GM12878 (cell line): ENCODE measurements around the gene MUC5AC. TPM values are rescaled to one million over a fixed set of nuclear protein-coding genes. Genes with fewer than 3 reads are reported as not detected.

Source experiments
- ATAC-seq: fragments of 200-7000 bp; cut with Tn5 transposase; 3 replicates; pipeline ENCODE4 v1.9.1; 2020; ENCODE audit warnings: mild to moderate bottlenecking, moderate library complexity
- BruUV-seq: library from RNA; stranded (reverse); fragments of 400-500 nt; replicated peaks from 2 replicates; lab custom pipeline; 2021; lab: Mats Ljungman, UMichigan
- CTCF ChIA-PET: fragments of 300-600 bp; sonication (Branson Sonifier 250); formaldehyde crosslinking; extraction: SDS; loops from one replicate; lab custom pipeline; 2021; ENCODE audit warnings: inconsistent platforms; lab: Yijun Ruan, JAX
- POLR2A ChIA-PET: fragments of 350-600 bp; formaldehyde crosslinking; extraction: SDS; loops from one replicate; lab custom pipeline; 2021; ENCODE audit warnings: inconsistent platforms; lab: Charles Lee
- RAD21 ChIA-PET: fragments of 300-600 bp; sonication (Branson Sonifier 250); formaldehyde crosslinking; loops from one replicate; lab custom pipeline; 2023; ENCODE audit warnings: antibody characterized with exemption; ENCODE audit not compliant: unreplicated experiment; lab: Charles Lee
- SMC1A ChIA-PET: fragments of 300-600 bp; sonication (Branson Sonifier 250); formaldehyde crosslinking; loops from one replicate; lab custom pipeline; 2023; ENCODE audit not compliant: unreplicated experiment, uncharacterized antibody; lab: Charles Lee
- DNase-seq: peaks from one replicate; pipeline ENCODE4 v3.0.0-alpha.2; 2011; ENCODE audit warnings: low read depth, low spot score
- FAIRE-seq: peaks from 3 replicates; lab custom pipeline; 2011; peaks lifted over from hg19 to GRCh38; lab: Jason Lieb, UNC
- H2AFZ ChIP-seq: 2 replicates; pipeline ENCODE4 v1.6.0; 2011; ENCODE audit warnings: low read depth, low read length, control low read depth; ENCODE audit not compliant: control insufficient read depth
- H3K27ac ChIP-seq: 2 replicates; pipeline ENCODE4 v1.5.1; 2011; ENCODE audit warnings: control low read depth; ENCODE audit not compliant: control insufficient read depth, insufficient read depth
- H3K27me3 ChIP-seq, 2 experiments: replicated peaks in 1 of 2; 2 replicates each; pipeline versions ENCODE4 v1.6.0 to v1.6.1; 2011; ENCODE audit warnings: low read length in 1 of 2; ENCODE audit not compliant: control insufficient read depth in 2 of 2, insufficient read depth in 2 of 2
- H3K36me3 ChIP-seq, 2 experiments: 2 replicates each; pipeline ENCODE4 v1.5.1; 2011; ENCODE audit warnings: low read length in 1 of 2; ENCODE audit not compliant: control insufficient read depth in 2 of 2, insufficient read depth in 2 of 2
- H3K4me1 ChIP-seq: 2 replicates; pipeline ENCODE4 v1.6.1; 2011; ENCODE audit warnings: mild to moderate bottlenecking, low read length, moderate library complexity, mixed read lengths; ENCODE audit not compliant: control insufficient read depth, insufficient read depth
- H3K4me2 ChIP-seq: 2 replicates; pipeline ENCODE4 v1.6.0; 2011; ENCODE audit warnings: control low read depth; ENCODE audit not compliant: control insufficient read depth, insufficient read depth
- H3K4me3 ChIP-seq: fragments of 200-600 bp; sonication (generic); 2 replicates; pipeline ENCODE4 v1.5.1; 2016
- H3K79me2 ChIP-seq: 2 replicates; pipeline ENCODE4 v1.6.0; 2011; ENCODE audit warnings: low read length; ENCODE audit not compliant: control insufficient read depth, insufficient read depth
- H3K9ac ChIP-seq: 2 replicates; pipeline ENCODE4 v1.8.0; 2011; ENCODE audit warnings: low read length, control low read depth, mixed read lengths; ENCODE audit not compliant: control insufficient read depth, insufficient read depth
- H3K9me3 ChIP-seq: replicated peaks from 3 replicates; pipeline ENCODE4 v1.5.1; 2011; ENCODE audit warnings: mild to moderate bottlenecking, low read length; ENCODE audit not compliant: control insufficient read depth, insufficient read depth
- H4K20me1 ChIP-seq: 2 replicates; pipeline ENCODE4 v1.6.0; 2011; ENCODE audit not compliant: control insufficient read depth, insufficient read depth
- CHD4 ChIP-seq: fragments of 200-600 bp; sonication (generic); IDR thresholded peaks from 2 replicates; pipeline ENCODE4 v1.6.1; 2016; ENCODE audit warnings: mild to moderate bottlenecking
- EGR1 ChIP-seq, 2 experiments: IDR thresholded peaks; 1 replicate in 1 of 2; 2 replicates in 1 of 2; pipeline ENCODE4 v1.6.1; 2011 to 2012; ENCODE audit warnings: low read depth in 2 of 2, low read length in 2 of 2, borderline replicate concordance in 1 of 2, mild to moderate bottlenecking in 1 of 2, moderate library complexity in 1 of 2
- HDAC2 ChIP-seq: fragments of 200-600 bp; sonication (generic); IDR thresholded peaks from 2 replicates; pipeline ENCODE4 v1.6.1; 2017
- IKZF2 ChIP-seq, 2 experiments: fragments of 450-650 bp; IDR thresholded peaks; 2 replicates each; pipeline ENCODE4 v1.6.1; 2017; ENCODE audit warnings: mild to moderate bottlenecking in 2 of 2, moderate library complexity in 2 of 2
- MTA3 ChIP-seq: IDR thresholded peaks from 2 replicates; pipeline ENCODE4 v1.6.1; 2012; ENCODE audit warnings: low read length, inconsistent platforms, borderline replicate concordance
- RELA ChIP-seq: fragments of 450-650 bp; IDR thresholded peaks from 2 replicates; pipeline ENCODE4 v1.8.0; 2014; ENCODE audit warnings: borderline replicate concordance; ENCODE audit not compliant: partially characterized antibody
- SP1 ChIP-seq: IDR thresholded peaks from one replicate; pipeline ENCODE4 v1.6.1; 2011; ENCODE audit warnings: low read depth, low read length
- SREBF2 ChIP-seq: IDR thresholded peaks from 2 replicates; pipeline ENCODE4 v1.6.1; 2012; ENCODE audit warnings: mild to moderate bottlenecking, low read length
- STAT1 ChIP-seq: fragments of 450-650 bp; conservative IDR thresholded peaks from 2 replicates; pipeline ENCODE4 v1.6.1; 2014; ENCODE audit warnings: antibody characterized with exemption, mild to moderate bottlenecking
- WGBS: methylation state at CpG from one replicate; pipeline ENCODE4 v1.1.6; 2016; ENCODE audit warnings: low lambda C conversion rate; ENCODE audit not compliant: insufficient replicate concordance, insufficient coverage; ENCODE audit errors: missing lambda C conversion rate; 5-methylcytosine and 5-hydroxymethylcytosine counted together
- in situ Hi-C: fragments of 300-500 bp; cut with MboI; formaldehyde crosslinking; loops from 9 replicates; pipeline ENCODE4 v1.14.3; 2018; ENCODE audit warnings: mixed read lengths
- intact Hi-C: fragments of 100-400 bp; cut with micrococcal nuclease; formaldehyde crosslinking; loops from one replicate; pipeline ENCODE4 v1.14.2; 2022; ENCODE audit not compliant: unreplicated experiment
- polyA plus RNA-seq, 11 experiments: library from polyadenylated mRNA; depleted of rRNA in 4 of 11; unstranded in 6 of 11; stranded (reverse) in 5 of 11; fragments of >200 nt; fragmentation: Nextera tagmentation in 4 of 11; fragmentation: Illumina TruSeq in 1 of 11; extraction: Ambion mirVana in 4 of 11; extraction: Trizol in 1 of 11; gene quantifications; 1 replicate in 1 of 11; 2 replicates in 10 of 11; pipeline versions ENCODE4 v1.2.1 to v1.2.3, GENCODE V29; 2011 to 2016; ENCODE audit warnings: inconsistent platforms in 2 of 11, missing spikeins in 2 of 11, low read depth in 1 of 11
- total RNA-seq, 4 experiments: library from RNA; depleted of rRNA in 3 of 4; stranded (reverse); fragments of >200 nt in 3 of 4; fragmentation: Illumina TruSeq in 1 of 4; extraction: Trizol in 1 of 4; gene quantifications; 2 replicates each; pipeline versions ENCODE4 v1.2.1 to v1.2.3, GENCODE V29; 2013 to 2021
- TF ChIP-seq, protein P1 (sequence below), 3 experiments: IDR thresholded peaks in 2 of 3; conservative IDR thresholded peaks in 1 of 3; 2 replicates each; pipeline ENCODE4 v1.5.1; 2011; ENCODE audit warnings: low read depth in 3 of 3, low read length in 3 of 3, mild to moderate bottlenecking in 3 of 3, control low read depth in 2 of 3, moderate library complexity in 2 of 3, inconsistent platforms in 1 of 3, mixed read lengths in 1 of 3; ENCODE audit not compliant: control insufficient read depth in 2 of 3, insufficient read depth in 1 of 3; ENCODE audit errors: extremely low read depth in 1 of 3
- TF ChIP-seq, protein P2 (sequence below): IDR thresholded peaks from 2 replicates; pipeline ENCODE4 v1.6.1; 2011; ENCODE audit warnings: low read depth, mild to moderate bottlenecking, low read length, moderate library complexity, borderline replicate concordance; ENCODE audit errors: extremely low read depth

Gene MUC5AC
- total and polyA plus RNA-seq, 10 of the 15 experiments (the other 5 are each of a cell fraction or from before 2014, with no cell fraction given) = under 0.01 to 0.01 TPM; not detected in 8

DNA sequence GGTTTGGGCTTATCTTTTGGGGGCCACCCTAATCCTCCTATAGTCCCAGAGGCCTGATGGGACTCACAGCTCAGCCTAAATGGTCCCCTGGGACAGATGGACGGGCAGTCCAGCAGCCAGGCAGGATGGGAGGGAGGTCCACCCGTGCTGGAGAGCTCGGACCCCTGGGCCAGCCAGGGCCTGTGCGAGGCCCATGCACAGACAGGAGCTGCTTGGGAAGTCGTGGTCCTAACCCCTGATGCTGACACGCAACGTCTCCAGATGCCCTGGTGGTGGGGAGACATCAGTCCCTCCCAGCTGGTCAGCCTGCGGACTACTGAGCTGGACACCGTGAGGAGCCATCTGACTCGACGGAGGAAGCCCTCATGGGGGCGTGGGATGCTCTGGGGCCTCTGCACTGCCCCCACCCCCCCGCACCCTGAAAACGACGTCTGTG, 31.2 kb upstream of the MUC5AC start:
- no peaks in the 10 kb centered on the region for H3K27me3 ChIP-seq
- H3K4me1 ChIP-seq = no peaks in the 10 kb centered on the region
- H4K20me1 ChIP-seq = no peaks in the 10 kb centered on the region
- ChIA-PET RAD21 (no interaction called here), SMC1A (no interaction called here), POLR2A (no interaction called here), CTCF (no interaction called here)
- H3K4me2 ChIP-seq = no peak overlapping the region
- ATAC-seq = no peak
- no peak overlapping the region for H3K4me3 ChIP-seq
- TF ChIP-seq SREBF2 (no peak), IKZF2 (IDR thresholded peaks at IDR 0.05) (no peak), CHD4 (no peak), SP1 (no peak), STAT1 (no peak), HDAC2 (no peak), MTA3 (no peak), EGR1 (IDR thresholded peaks at IDR 0.05; ENCODE audit: borderline replicate concordance in 1 of 2, low read depth in 2 of 2, low read length in 2 of 2) (no peak), RELA (no peak)
- TF ChIP-seq, protein P1, sequence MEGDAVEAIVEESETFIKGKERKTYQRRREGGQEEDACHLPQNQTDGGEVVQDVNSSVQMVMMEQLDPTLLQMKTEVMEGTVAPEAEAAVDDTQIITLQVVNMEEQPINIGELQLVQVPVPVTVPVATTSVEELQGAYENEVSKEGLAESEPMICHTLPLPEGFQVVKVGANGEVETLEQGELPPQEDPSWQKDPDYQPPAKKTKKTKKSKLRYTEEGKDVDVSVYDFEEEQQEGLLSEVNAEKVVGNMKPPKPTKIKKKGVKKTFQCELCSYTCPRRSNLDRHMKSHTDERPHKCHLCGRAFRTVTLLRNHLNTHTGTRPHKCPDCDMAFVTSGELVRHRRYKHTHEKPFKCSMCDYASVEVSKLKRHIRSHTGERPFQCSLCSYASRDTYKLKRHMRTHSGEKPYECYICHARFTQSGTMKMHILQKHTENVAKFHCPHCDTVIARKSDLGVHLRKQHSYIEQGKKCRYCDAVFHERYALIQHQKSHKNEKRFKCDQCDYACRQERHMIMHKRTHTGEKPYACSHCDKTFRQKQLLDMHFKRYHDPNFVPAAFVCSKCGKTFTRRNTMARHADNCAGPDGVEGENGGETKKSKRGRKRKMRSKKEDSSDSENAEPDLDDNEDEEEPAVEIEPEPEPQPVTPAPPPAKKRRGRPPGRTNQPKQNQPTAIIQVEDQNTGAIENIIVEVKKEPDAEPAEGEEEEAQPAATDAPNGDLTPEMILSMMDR (IDR thresholded peaks at IDR 0.05 in 2 of 3, conservative IDR thresholded peaks at IDR 0.05 in 1 of 3; ENCODE audit: control insufficient read depth in 2 of 3, extremely low read depth in 1 of 3, insufficient read depth in 1 of 3, low read depth in 3 of 3, low read length in 3 of 3) = no peak
- TF ChIP-seq, protein P2, sequence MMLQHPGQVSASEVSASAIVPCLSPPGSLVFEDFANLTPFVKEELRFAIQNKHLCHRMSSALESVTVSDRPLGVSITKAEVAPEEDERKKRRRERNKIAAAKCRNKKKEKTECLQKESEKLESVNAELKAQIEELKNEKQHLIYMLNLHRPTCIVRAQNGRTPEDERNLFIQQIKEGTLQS = no peak
- FAIRE-seq = no peak
- H3K9ac ChIP-seq = no peak overlapping the region
- 41% methylated on average over 15 of the region's 15 CpGs for WGBS
- BruUV-seq = no TSS peak
- H2AFZ ChIP-seq = no peak overlapping the region
- H3K79me2 ChIP-seq = no peaks in the 10 kb centered on the region
- H3K27ac ChIP-seq = no peak overlapping the region
- no peaks in the 10 kb centered on the region for H3K9me3 ChIP-seq
- no peak for DNase-seq
- H3K36me3 ChIP-seq = no peaks in the 10 kb centered on the region
- intact Hi-C loops = no loop called here
- in situ Hi-C loops = no loop called here
